ENCODE data around the gene RALGAPA2. TPM values are rescaled to one million over a fixed set of nuclear protein-coding genes. Genes with fewer than 3 reads are reported as not detected.
A peak's percentile ranks its signal among the peaks of the same experiment; 100 is the strongest.

Gene RALGAPA2
- polyA plus RNA-seq, 2 of the 4 experiments (the other 2 are of a cell fraction): 4.0 to 4.7 TPM

GRCh38 chr20:20720158-20720557, 7.7 kb upstream of the RALGAPA2 start:
- TF ChIP-seq ELK1 (IDR thresholded peaks at IDR 0.05; ENCODE audit: low read depth, low read length): no peak
- no peak for TF ChIP-seq SREBF2 (IDR thresholded peaks at IDR 0.05)
- no peak for TF ChIP-seq PHF8 (IDR thresholded peaks at IDR 0.05; ENCODE audit: borderline replicate concordance, low read depth)
- TF ChIP-seq, protein P1, sequence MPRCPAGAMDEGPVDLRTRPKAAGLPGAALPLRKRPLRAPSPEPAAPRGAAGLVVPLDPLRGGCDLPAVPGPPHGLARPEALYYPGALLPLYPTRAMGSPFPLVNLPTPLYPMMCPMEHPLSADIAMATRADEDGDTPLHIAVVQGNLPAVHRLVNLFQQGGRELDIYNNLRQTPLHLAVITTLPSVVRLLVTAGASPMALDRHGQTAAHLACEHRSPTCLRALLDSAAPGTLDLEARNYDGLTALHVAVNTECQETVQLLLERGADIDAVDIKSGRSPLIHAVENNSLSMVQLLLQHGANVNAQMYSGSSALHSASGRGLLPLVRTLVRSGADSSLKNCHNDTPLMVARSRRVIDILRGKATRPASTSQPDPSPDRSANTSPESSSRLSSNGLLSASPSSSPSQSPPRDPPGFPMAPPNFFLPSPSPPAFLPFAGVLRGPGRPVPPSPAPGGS (IDR thresholded peaks at IDR 0.05): no peak
- no peak for TF ChIP-seq CBX8 (IDR thresholded peaks at IDR 0.05)
- no peak for TF ChIP-seq EHMT2 (IDR thresholded peaks at IDR 0.05; ENCODE audit: low read depth)
- TF ChIP-seq, protein P2, sequence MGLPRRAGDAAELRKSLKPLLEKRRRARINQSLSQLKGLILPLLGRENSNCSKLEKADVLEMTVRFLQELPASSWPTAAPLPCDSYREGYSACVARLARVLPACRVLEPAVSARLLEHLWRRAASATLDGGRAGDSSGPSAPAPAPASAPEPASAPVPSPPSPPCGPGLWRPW (IDR thresholded peaks at IDR 0.05): no peak
- TF ChIP-seq CEBPB (IDR thresholded peaks at IDR 0.05): no peak
- no peak for TF ChIP-seq CHD4 (IDR thresholded peaks at IDR 0.05; ENCODE audit: borderline replicate concordance)
- TF ChIP-seq MAZ (IDR thresholded peaks at IDR 0.05; ENCODE audit: borderline replicate concordance, low read depth, low read length): no peak
- TF ChIP-seq, protein P3, sequence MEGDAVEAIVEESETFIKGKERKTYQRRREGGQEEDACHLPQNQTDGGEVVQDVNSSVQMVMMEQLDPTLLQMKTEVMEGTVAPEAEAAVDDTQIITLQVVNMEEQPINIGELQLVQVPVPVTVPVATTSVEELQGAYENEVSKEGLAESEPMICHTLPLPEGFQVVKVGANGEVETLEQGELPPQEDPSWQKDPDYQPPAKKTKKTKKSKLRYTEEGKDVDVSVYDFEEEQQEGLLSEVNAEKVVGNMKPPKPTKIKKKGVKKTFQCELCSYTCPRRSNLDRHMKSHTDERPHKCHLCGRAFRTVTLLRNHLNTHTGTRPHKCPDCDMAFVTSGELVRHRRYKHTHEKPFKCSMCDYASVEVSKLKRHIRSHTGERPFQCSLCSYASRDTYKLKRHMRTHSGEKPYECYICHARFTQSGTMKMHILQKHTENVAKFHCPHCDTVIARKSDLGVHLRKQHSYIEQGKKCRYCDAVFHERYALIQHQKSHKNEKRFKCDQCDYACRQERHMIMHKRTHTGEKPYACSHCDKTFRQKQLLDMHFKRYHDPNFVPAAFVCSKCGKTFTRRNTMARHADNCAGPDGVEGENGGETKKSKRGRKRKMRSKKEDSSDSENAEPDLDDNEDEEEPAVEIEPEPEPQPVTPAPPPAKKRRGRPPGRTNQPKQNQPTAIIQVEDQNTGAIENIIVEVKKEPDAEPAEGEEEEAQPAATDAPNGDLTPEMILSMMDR (IDR thresholded peaks at IDR 0.05): no peak
- TF ChIP-seq, protein P4, sequence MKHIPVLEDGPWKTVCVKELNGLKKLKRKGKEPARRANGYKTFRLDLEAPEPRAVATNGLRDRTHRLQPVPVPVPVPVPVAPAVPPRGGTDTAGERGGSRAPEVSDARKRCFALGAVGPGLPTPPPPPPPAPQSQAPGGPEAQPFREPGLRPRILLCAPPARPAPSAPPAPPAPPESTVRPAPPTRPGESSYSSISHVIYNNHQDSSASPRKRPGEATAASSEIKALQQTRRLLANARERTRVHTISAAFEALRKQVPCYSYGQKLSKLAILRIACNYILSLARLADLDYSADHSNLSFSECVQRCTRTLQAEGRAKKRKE (CRISPR knock-in tag; IDR thresholded peaks at IDR 0.05; ENCODE audit: low read depth): no peak
- TF ChIP-seq NPAS2 (CRISPR knock-in tag; IDR thresholded peaks at IDR 0.05; ENCODE audit: borderline replicate concordance): no peak
- no peak for TF ChIP-seq HEYL (CRISPR knock-in tag; IDR thresholded peaks at IDR 0.05)
- 87% methylated on average over 1 of the region's 1 CpG for WGBS (ENCODE audit: missing lambda C conversion rate)
- no peaks in the 10 kb centered on the region for H3K4me1 ChIP-seq
- ChIA-PET POLR2A (no interaction called here), CTCF (no interaction called here)
- FAIRE-seq (peak; percentile 72), DNase-seq (ENCODE audit: low read depth in 1 of 2, low spot score in 1 of 2) (no peak), ATAC-seq (no peak)
- no peak overlapping the region for H3K4me3 ChIP-seq
- H3K27ac ChIP-seq: no peak overlapping the region
- no peaks in the 10 kb centered on the region for H3K9me3 ChIP-seq
- H3K4me2 ChIP-seq: no peak overlapping the region

DNA sequence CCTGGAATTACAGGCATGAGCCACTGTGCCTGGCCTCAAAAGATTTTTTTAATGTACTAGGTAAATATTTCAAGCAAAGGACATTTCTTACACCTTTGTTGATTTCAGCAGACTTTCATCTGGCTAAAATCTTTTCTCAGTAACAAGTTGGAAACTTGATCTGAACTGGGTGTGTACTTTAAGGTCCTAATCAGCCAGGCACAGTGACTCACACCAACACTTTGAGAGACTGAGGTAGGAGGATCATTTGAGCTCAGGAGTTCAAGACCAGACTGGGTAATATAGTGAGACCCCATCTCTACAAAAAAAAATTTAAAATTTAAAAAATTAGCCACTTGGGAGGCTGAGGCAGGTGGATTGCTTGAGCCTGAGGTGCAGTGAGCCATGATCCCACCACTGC, 7.0 kb upstream of the RALGAPA2 start:
- POLR2A ChIA-PET: no interaction called here
- no peaks in the 10 kb centered on the region for H3K4me1 ChIP-seq
- H3K4me3 ChIP-seq: no peak overlapping the region
- no peak for TF ChIP-seq MYC (IDR thresholded peaks at IDR 0.05; ENCODE audit: borderline replicate concordance, low read length)
- TF ChIP-seq MAZ (IDR thresholded peaks at IDR 0.05; ENCODE audit: borderline replicate concordance, low read depth, low read length): no peak
- no peak for TF ChIP-seq EP300 (IDR thresholded peaks at IDR 0.05)
- TF ChIP-seq SMC3 (IDR thresholded peaks at IDR 0.05): no peak
- no peak for TF ChIP-seq NFE2L2 (conservative IDR thresholded peaks at IDR 0.05; ENCODE audit: low read length)
- TF ChIP-seq TP53 (CRISPR knock-in tag; IDR thresholded peaks at IDR 0.05): no peak
- no peak for TF ChIP-seq ZSCAN20 (CRISPR knock-in tag; IDR thresholded peaks at IDR 0.05)
- TF ChIP-seq REST (IDR thresholded peaks at IDR 0.05): no peak
- CTCF ChIA-PET: no interaction called here
- H3K4me2 ChIP-seq: no peak overlapping the region
- ATAC-seq (no peak), FAIRE-seq (no peak), DNase-seq (ENCODE audit: low read depth in 1 of 2, low spot score in 1 of 2) (no peak)
- H3K9me3 ChIP-seq: no peaks in the 10 kb centered on the region
- no peak overlapping the region for H3K27ac ChIP-seq
